HFF-Myc (cell line): Measurements from ENCODE around the gene FER.

Experiments
- DNase-seq: peaks from one replicate; pipeline ENCODE4 v3.0.0-alpha.2; 2011; ENCODE audit warnings: low read depth; ENCODE audit errors: extremely low read depth
- H3K4me3 ChIP-seq: replicated peaks from 2 replicates; pipeline ENCODE4 v1.5.1; 2011; ENCODE audit warnings: low read depth, mild to moderate bottlenecking, control low read depth, low read length
- CTCF ChIP-seq: IDR thresholded peaks from 2 replicates; pipeline ENCODE4 v1.5.1; 2012; ENCODE audit warnings: mild to moderate bottlenecking, low read depth, low read length, control low read depth; ENCODE audit errors: missing control alignments

Gene FER

GRCh38 chr5:109063223-109063622 is 315.5 kb downstream of the FER start:
- no peak for DNase-seq
- H3K4me3 ChIP-seq, result no peak overlapping the region
- TF ChIP-seq CTCF, result no peak

- no peak for DNase-seq
- TF ChIP-seq CTCF, result no peak
- no peak overlapping the region for H3K4me3 ChIP-seq
Observed at GRCh38 chr5:109076741-109077140, 329.0 kb downstream of the FER start.

GRCh38 chr5:109078448-109078847 is 330.8 kb downstream of the FER start:
- no peak overlapping the region for H3K4me3 ChIP-seq
- TF ChIP-seq CTCF, result no peak
- DNase-seq, result no peak

- no peak for TF ChIP-seq CTCF
- no peak overlapping the region for H3K4me3 ChIP-seq
- DNase-seq, result no peak
Observed at GRCh38 chr5:109080481-109080880, 332.8 kb downstream of the FER start.

GRCh38 chr5:109080896-109081295 is 333.2 kb downstream of the FER start:
- TF ChIP-seq CTCF, result no peak
- DNase-seq, result no peak
- no peak overlapping the region for H3K4me3 ChIP-seq

GRCh38 chr5:109083937-109084336 is 336.2 kb downstream of the FER start:
- TF ChIP-seq CTCF, result no peak

GRCh38 chr5:109089191-109089590 is 341.5 kb downstream of the FER start:
- H3K4me3 ChIP-seq, result no peak overlapping the region
- no peak for TF ChIP-seq CTCF
- DNase-seq, result no peak

More at GRCh38 chr5:109083937-109084336, 336.2 kb downstream of the FER start:
- no peak for DNase-seq
- no peak overlapping the region for H3K4me3 ChIP-seq
